Measurements from ENCODE around the gene NAT8L. TPM values are rescaled to one million over a fixed set of nuclear protein-coding genes. Genes with fewer than 3 reads are reported as not detected.
A peak's percentile ranks its signal among the peaks of the same experiment; 100 is the strongest.

NAT8L gene
- total RNA-seq, 4 donors from 2014 or later: 1.5 to 3.2 (median 1.8) TPM

DNA sequence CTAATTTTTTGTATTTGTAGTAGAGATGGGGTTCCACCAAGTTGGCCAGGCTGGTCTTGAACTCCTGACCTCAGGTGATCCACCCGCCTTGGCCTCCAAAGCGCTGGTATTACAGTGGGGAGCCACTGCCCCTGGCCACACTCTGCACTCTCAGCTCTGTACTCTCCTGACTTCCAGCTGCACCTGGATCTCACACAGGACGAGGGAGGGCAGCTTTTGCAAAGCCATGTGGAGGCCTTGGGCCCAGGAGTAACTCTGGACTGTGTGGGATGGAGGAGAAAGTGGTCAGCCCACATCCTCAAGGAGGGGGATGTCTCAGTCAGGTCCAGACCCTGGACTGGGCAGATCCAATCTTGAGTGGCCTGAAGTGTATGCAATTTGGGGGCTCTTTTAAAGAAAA, 23.0 kb downstream of the NAT8L start:
- DNase-seq (no peak), ATAC-seq (no peak)
- H3K4me3 ChIP-seq: no peak overlapping the region
- intact Hi-C loops (cut with DNase I; ENCODE audit: low total_unique reads): no loop called here
- in situ Hi-C loops (cut with MboI; ENCODE audit: low sequenced_read_pairs in 4 of 4): no loop called here
- TF ChIP-seq, protein P1, sequence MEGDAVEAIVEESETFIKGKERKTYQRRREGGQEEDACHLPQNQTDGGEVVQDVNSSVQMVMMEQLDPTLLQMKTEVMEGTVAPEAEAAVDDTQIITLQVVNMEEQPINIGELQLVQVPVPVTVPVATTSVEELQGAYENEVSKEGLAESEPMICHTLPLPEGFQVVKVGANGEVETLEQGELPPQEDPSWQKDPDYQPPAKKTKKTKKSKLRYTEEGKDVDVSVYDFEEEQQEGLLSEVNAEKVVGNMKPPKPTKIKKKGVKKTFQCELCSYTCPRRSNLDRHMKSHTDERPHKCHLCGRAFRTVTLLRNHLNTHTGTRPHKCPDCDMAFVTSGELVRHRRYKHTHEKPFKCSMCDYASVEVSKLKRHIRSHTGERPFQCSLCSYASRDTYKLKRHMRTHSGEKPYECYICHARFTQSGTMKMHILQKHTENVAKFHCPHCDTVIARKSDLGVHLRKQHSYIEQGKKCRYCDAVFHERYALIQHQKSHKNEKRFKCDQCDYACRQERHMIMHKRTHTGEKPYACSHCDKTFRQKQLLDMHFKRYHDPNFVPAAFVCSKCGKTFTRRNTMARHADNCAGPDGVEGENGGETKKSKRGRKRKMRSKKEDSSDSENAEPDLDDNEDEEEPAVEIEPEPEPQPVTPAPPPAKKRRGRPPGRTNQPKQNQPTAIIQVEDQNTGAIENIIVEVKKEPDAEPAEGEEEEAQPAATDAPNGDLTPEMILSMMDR (IDR thresholded peaks at IDR 0.05 in 4 of 5, conservative IDR thresholded peaks at IDR 0.05 in 1 of 5): no peak
- no peak for TF ChIP-seq POLR2A (IDR thresholded peaks at IDR 0.05)
- no peaks in the 10 kb centered on the region for H3K27me3 ChIP-seq
- H3K36me3 ChIP-seq: no peaks in the 10 kb centered on the region
- no peak overlapping the region for H3K27ac ChIP-seq
- H3K4me1 ChIP-seq: no peaks in the 10 kb centered on the region
- no peaks in the 10 kb centered on the region for H3K9me3 ChIP-seq

DNA sequence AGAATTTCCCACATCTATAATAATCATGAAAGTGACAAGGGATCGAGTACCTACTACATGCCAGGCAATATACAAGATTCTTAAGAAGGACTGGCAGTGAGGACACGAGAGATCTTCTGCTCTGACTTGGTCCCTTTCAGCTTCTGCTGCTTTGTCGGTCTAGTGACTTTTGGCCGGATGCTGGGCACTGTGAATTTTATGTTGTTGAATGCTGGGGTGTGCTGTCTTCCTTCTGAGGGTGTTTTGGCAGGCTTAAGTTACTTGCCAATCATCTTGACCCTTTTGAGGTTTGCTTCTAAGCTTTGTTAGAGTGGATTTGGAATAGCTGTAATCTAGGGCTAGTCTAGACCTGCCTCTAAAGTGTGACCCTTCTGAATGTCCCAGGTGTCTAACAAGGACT, 23.5 kb downstream of the NAT8L start:
- no peak for ATAC-seq
- intact Hi-C loops (cut with DNase I; ENCODE audit: low total_unique reads) (no loop called here), in situ Hi-C loops (cut with MboI; ENCODE audit: low sequenced_read_pairs in 4 of 4) (no loop called here)
- Histone ChIP-seq H3K27ac (no peak overlapping the region), H3K27me3 (no peaks in the 10 kb centered on the region), H3K4me1 (no peaks in the 10 kb centered on the region), H3K4me3 (no peak overlapping the region), H3K9me3 (no peaks in the 10 kb centered on the region), H3K36me3 (no peaks in the 10 kb centered on the region)
- TF ChIP-seq POLR2A (IDR thresholded peaks at IDR 0.05): no peak
- TF ChIP-seq, protein P1 (IDR thresholded peaks at IDR 0.05 in 4 of 5, conservative IDR thresholded peaks at IDR 0.05 in 1 of 5): no peak
- DNase-seq: no peak

DNA sequence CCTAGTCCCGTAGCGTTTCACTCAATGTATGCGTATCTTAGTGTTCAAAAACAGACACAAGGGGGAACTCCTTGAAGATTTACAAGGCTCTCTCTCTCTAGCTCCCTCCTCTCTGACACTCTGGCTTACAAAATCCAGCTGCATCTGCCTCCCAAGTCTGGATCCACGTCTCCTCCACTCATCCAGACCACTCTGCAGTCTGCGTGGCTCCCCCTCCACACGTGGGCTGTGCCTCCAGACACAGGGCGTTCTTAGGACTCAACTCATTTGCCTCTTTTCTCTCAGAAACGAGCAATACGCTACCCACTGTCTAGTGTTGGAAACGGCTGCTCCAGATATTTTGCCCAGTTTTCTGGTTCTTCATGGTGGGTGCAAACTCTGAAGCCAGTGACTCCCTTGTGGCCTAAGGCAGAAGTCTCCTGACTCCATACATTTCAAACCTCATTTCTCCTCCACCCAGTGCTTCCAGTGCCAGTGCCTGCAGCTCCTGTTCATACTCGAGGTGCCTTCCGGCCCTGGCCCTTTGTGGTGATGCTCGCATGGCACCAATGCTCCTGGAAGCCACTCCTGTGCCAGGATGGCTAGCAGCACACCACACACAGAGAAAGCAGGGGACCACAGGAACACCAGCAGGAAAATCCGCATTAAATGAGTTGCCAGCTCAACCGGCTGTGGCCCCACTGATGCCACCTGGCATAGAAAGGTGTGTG, 24.1 kb downstream of the NAT8L start:
- intact Hi-C loops (cut with DNase I; ENCODE audit: low total_unique reads) (no loop called here), in situ Hi-C loops (cut with MboI; ENCODE audit: low sequenced_read_pairs in 4 of 4) (no loop called here)
- H3K9me3 ChIP-seq: no peaks in the 10 kb centered on the region
- DNase-seq (no peak), ATAC-seq (no peak)
- no peak overlapping the region for H3K27ac ChIP-seq
- no peak for TF ChIP-seq POLR2A (IDR thresholded peaks at IDR 0.05)
- TF ChIP-seq, protein P1 (IDR thresholded peaks at IDR 0.05 in 4 of 5, conservative IDR thresholded peaks at IDR 0.05 in 1 of 5): no peak
- no peak overlapping the region for H3K4me3 ChIP-seq
- H3K36me3 ChIP-seq: no peaks in the 10 kb centered on the region
- no peaks in the 10 kb centered on the region for H3K4me1 ChIP-seq
- no peaks in the 10 kb centered on the region for H3K27me3 ChIP-seq

GRCh38 chr4:2083826-2084160, 24.7 kb downstream of the NAT8L start:
- DNase-seq: peak; percentile 0 to 8
- Histone ChIP-seq H3K27me3 (no peaks in the 10 kb centered on the region), H3K9me3 (no peaks in the 10 kb centered on the region), H3K27ac (no peak overlapping the region), H3K4me3 (no peak overlapping the region), H3K4me1 (no peaks in the 10 kb centered on the region), H3K36me3 (no peaks in the 10 kb centered on the region)
- ATAC-seq: no peak
- TF ChIP-seq, protein P1 (IDR thresholded peaks at IDR 0.05 in 4 of 5, conservative IDR thresholded peaks at IDR 0.05 in 1 of 5): no peak
- TF ChIP-seq POLR2A (IDR thresholded peaks at IDR 0.05): no peak
- intact Hi-C loops (cut with DNase I; ENCODE audit: low total_unique reads): no loop called here
- in situ Hi-C loops (cut with MboI; ENCODE audit: low sequenced_read_pairs in 4 of 4): no loop called here

DNA sequence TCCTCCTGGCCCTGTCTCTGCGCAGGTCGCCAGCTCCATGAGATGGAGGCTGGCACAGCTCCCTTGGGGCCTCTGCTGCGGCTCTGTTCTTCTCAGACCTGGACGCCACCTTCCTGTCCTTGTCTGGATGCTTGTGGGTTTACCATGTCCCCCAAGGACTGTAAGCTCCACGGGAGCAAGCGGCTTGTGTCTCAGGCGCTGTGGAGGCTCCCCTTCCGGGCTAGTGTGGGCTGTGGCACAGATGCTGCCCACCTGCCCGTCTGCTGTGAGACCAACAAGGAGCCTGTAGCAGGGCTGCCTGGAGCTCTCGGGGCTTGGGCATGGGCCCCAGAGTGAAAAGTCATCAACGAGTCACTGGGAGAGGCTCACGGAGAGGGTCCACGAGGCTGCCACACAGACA, 25.2 kb downstream of the NAT8L start:
- Histone ChIP-seq H3K4me1 (no peaks in the 10 kb centered on the region), H3K27me3 (no peaks in the 10 kb centered on the region), H3K36me3 (no peaks in the 10 kb centered on the region), H3K4me3 (no peak overlapping the region), H3K9me3 (no peaks in the 10 kb centered on the region), H3K27ac (no peak overlapping the region)
- DNase-seq (peak in 1 of 2 donors; percentile 5), ATAC-seq (no peak)
- in situ Hi-C loops (cut with MboI; ENCODE audit: low sequenced_read_pairs in 4 of 4): no loop called here
- intact Hi-C loops (cut with DNase I; ENCODE audit: low total_unique reads): no loop called here
- TF ChIP-seq, protein P1 (IDR thresholded peaks at IDR 0.05 in 4 of 5, conservative IDR thresholded peaks at IDR 0.05 in 1 of 5): no peak
- TF ChIP-seq POLR2A (IDR thresholded peaks at IDR 0.05): no peak
